B cell (primary cell): Measurements from ENCODE around the gene MAP4K4. TPM values are rescaled to one million over a fixed set of nuclear protein-coding genes. Genes with fewer than 3 reads are reported as not detected.

Experiments used
- ATAC-seq: fragments of 200-7000 bp; cut with Tn5 transposase; one replicate; pipeline ENCODE4 v1.10.0; 2021; ENCODE audit warnings: low read depth, mild to moderate bottlenecking, moderate number of reproducible peaks, moderate library complexity
- CTCF ChIA-PET: fragments of 350-600 bp; sonication (Branson Sonifier 250); formaldehyde crosslinking; loops from one replicate; lab custom pipeline; 2021; ENCODE audit warnings: antibody characterized with exemption, inconsistent platforms; lab: Charles Lee
- POLR2A ChIA-PET: fragments of 350-600 bp; sonication (Branson Sonifier 250); formaldehyde crosslinking; loops from one replicate; lab custom pipeline; 2021; ENCODE audit warnings: antibody characterized with exemption; lab: Charles Lee
- DNase-seq: peaks from one replicate; pipeline ENCODE4 v3.0.0; 2013
- H2AFZ ChIP-seq: 2 replicates; pipeline ENCODE4 v1.6.1; 2012; ENCODE audit warnings: mild to moderate bottlenecking, low read depth, low read length; ENCODE audit not compliant: insufficient read depth, poor library complexity, severe bottlenecking
- H3K27ac ChIP-seq, 2 donors: 1 replicate in 1 of 2; 2 replicates in 1 of 2; pipeline ENCODE4 v1.5.1; 2012 to 2013; ENCODE audit warnings: low read length in 2 of 2, mild to moderate bottlenecking in 2 of 2, moderate library complexity in 1 of 2
- H3K27me3 ChIP-seq, 4 experiments: fragments of 200-600 bp in 1 of 4; sonication (generic) in 1 of 4; replicated peaks in 1 of 4; 1 replicate in 2 of 4; 2 replicates in 2 of 4; pipeline versions ENCODE4 v1.6.1 to v1.7.0; 2013 to 2016; ENCODE audit warnings: low read length in 3 of 4, mild to moderate bottlenecking in 2 of 4, mixed read lengths in 1 of 4, moderate library complexity in 1 of 4; ENCODE audit not compliant: insufficient read depth in 4 of 4, control insufficient read depth in 3 of 4; ENCODE audit errors: control extremely low read depth in 1 of 4
- H3K36me3 ChIP-seq, 2 experiments: replicated peaks in 1 of 2; 1 replicate in 1 of 2; 2 replicates in 1 of 2; pipeline versions ENCODE4 v1.6.1 to v1.7.1; 2013; ENCODE audit warnings: low read length in 1 of 2; ENCODE audit not compliant: insufficient read depth in 2 of 2, control insufficient read depth in 1 of 2; ENCODE audit errors: control extremely low read depth in 1 of 2, extremely low read depth in 1 of 2
- H3K4me1 ChIP-seq, 2 donors: fragments of 200-600 bp in 1 of 2; sonication (generic) in 1 of 2; 1 replicate in 1 of 2; 2 replicates in 1 of 2; pipeline versions ENCODE4 v1.5.1 to v1.6.1; 2013 to 2017; ENCODE audit warnings: low read length in 2 of 2; ENCODE audit not compliant: control insufficient read depth in 2 of 2, insufficient read depth in 2 of 2
- H3K4me2 ChIP-seq: replicated peaks from 2 replicates; pipeline ENCODE3; 2012; ENCODE audit warnings: mild to moderate bottlenecking, low read depth, low read length; ENCODE audit not compliant: poor library complexity, severe bottlenecking
- H3K4me3 ChIP-seq, 5 experiments: fragments of 200-600 bp in 1 of 5; sonication (generic) in 1 of 5; 1 replicate in 3 of 5; 2 replicates in 2 of 5; pipeline versions ENCODE4 v1.5.1 to v1.7.0; 2011 to 2016; ENCODE audit warnings: low read length in 4 of 5, mild to moderate bottlenecking in 4 of 5, low read depth in 2 of 5, control low read depth in 1 of 5, moderate library complexity in 1 of 5; ENCODE audit not compliant: insufficient read depth in 1 of 5; ENCODE audit errors: control extremely low read depth in 1 of 5, extremely low read depth in 1 of 5
- H3K79me2 ChIP-seq: fragments of 200-600 bp; sonication (generic); one replicate; pipeline ENCODE4 v1.6.0; 2016; ENCODE audit warnings: low read length; ENCODE audit not compliant: control insufficient read depth, insufficient read depth
- H3K9ac ChIP-seq: fragments of 200-600 bp; sonication (generic); 2 replicates; pipeline ENCODE4 v1.6.1; 2017; ENCODE audit warnings: mild to moderate bottlenecking, low read length, moderate library complexity
- H3K9me3 ChIP-seq, 3 donors: one replicate each; pipeline versions ENCODE4 v1.6.1 to v1.7.1; 2013; ENCODE audit warnings: low read length in 2 of 3; ENCODE audit not compliant: control insufficient read depth in 2 of 3, insufficient read depth in 1 of 3; ENCODE audit errors: control extremely low read depth in 1 of 3
- H4K20me1 ChIP-seq: 2 replicates; pipeline ENCODE4 v1.6.0; 2012; ENCODE audit warnings: mild to moderate bottlenecking, low read length; ENCODE audit not compliant: insufficient read depth, control insufficient read depth, poor library complexity, severe bottlenecking
- H3K27ac Mint-ChIP-seq: one replicate; pipeline ENCODE4 v1.8.0; 2021; ENCODE audit warnings: mixed read lengths
- H3K27me3 Mint-ChIP-seq: one replicate; pipeline ENCODE4 v1.8.0; 2021; ENCODE audit warnings: mixed read lengths
- H3K4me1 Mint-ChIP-seq: one replicate; pipeline ENCODE4 v1.8.0; 2021; ENCODE audit warnings: mixed read lengths
- H3K4me3 Mint-ChIP-seq: one replicate; pipeline ENCODE4 v1.8.0; 2021; ENCODE audit warnings: mixed read lengths
- H3K9me3 Mint-ChIP-seq: one replicate; pipeline ENCODE4 v1.8.0; 2022; ENCODE audit warnings: mixed read lengths; ENCODE audit not compliant: insufficient read depth
- EZH2 ChIP-seq: IDR thresholded peaks from 2 replicates; pipeline ENCODE4 v1.6.1; 2012; ENCODE audit warnings: borderline replicate concordance, low read depth, mild to moderate bottlenecking, moderate library complexity, low read length; ENCODE audit not compliant: insufficient read depth, poor library complexity, severe bottlenecking
- WGBS: methylation state at CpG from one replicate; pipeline ENCODE4 v1.1.5; 2013; ENCODE audit warnings: missing lambda C conversion rate; ENCODE audit not compliant: insufficient coverage; 5-methylcytosine and 5-hydroxymethylcytosine counted together
- intact Hi-C: fragments of 100-400 bp; cut with micrococcal nuclease; formaldehyde crosslinking; loops from one replicate; pipeline ENCODE4 v1.10.0; 2022
- polyA plus RNA-seq: library from polyadenylated mRNA; depleted of rRNA; stranded (reverse); fragments of >200 nt; gene quantifications from 2 replicates; pipeline ENCODE4 v1.2.3, GENCODE V29; 2012
- total RNA-seq, 2 donors: library from RNA; stranded (reverse); fragments of 120-200 nt in 1 of 2; gene quantifications; 1 replicate in 1 of 2; 2 replicates in 1 of 2; pipeline versions ENCODE4 v1.2.3 to v1.2.4, GENCODE V29; 2013 to 2022
- TF ChIP-seq, protein P1 (sequence below): fragments of 200-600 bp; IDR thresholded peaks from one replicate; pipeline ENCODE4 v1.8.0; 2022; ENCODE audit warnings: antibody characterized with exemption, mild to moderate bottlenecking

Gene MAP4K4
- total and polyA plus RNA-seq, 2 donors (not counting 1 experiment from before 2014, with no cell fraction given): 54.8 to 280 TPM

DNA sequence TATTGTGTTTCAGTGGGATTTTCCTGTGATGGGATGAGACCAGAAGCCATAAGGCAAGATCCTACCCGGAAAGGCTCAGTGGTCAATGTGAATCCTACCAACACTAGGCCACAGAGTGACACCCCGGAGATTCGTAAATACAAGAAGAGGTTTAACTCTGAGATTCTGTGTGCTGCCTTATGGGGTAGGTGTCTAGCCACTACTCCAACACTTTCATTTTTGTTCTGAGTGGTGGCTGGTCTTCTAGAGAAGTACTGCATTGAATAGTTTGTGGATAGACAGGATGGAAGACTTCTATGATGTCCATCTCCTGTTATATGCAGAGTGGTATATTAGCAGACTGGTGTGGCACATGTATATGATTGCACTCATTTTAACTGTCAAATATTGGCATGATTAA, 176.6 kb downstream of the MAP4K4 start:
- H3K27ac ChIP-seq: no peak overlapping the region
- no CpG with 5 or more reads among the region's 3 CpGs for WGBS
- POLR2A ChIA-PET: no interaction called here
- no peak overlapping the region for H3K4me3 ChIP-seq
- intact Hi-C loops: no loop called here
- H3K27me3 ChIP-seq: no peaks in the 10 kb centered on the region
- DNase-seq: no peak
- Mint-ChIP-seq H3K4me1 (no peaks in the 10 kb centered on the region), H3K9me3 (no peaks in the 10 kb centered on the region), H3K27me3 (no peaks in the 10 kb centered on the region), H3K4me3 (no peak overlapping the region), H3K27ac (no peak overlapping the region)
- peaks cover 7 to 84% of the 10 kb centered on the region in 2 experiments for H3K36me3 ChIP-seq
- no peaks in the 10 kb centered on the region for H3K9me3 ChIP-seq
- H3K9ac ChIP-seq: no peak overlapping the region
- no peak overlapping the region for H3K4me2 ChIP-seq
- H3K79me2 ChIP-seq: no peaks in the 10 kb centered on the region
- no peak overlapping the region for H2AFZ ChIP-seq
- no peaks in the 10 kb centered on the region for H3K4me1 ChIP-seq
- no peak for TF ChIP-seq EZH2
- TF ChIP-seq, protein P1, sequence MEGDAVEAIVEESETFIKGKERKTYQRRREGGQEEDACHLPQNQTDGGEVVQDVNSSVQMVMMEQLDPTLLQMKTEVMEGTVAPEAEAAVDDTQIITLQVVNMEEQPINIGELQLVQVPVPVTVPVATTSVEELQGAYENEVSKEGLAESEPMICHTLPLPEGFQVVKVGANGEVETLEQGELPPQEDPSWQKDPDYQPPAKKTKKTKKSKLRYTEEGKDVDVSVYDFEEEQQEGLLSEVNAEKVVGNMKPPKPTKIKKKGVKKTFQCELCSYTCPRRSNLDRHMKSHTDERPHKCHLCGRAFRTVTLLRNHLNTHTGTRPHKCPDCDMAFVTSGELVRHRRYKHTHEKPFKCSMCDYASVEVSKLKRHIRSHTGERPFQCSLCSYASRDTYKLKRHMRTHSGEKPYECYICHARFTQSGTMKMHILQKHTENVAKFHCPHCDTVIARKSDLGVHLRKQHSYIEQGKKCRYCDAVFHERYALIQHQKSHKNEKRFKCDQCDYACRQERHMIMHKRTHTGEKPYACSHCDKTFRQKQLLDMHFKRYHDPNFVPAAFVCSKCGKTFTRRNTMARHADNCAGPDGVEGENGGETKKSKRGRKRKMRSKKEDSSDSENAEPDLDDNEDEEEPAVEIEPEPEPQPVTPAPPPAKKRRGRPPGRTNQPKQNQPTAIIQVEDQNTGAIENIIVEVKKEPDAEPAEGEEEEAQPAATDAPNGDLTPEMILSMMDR: no peak
- CTCF ChIA-PET: interaction anchor here (1.2 to 1.3 kb wide), 2 partner anchors 10 to 455 kb away, joined by 3 to 5 read pairs; no protein-coding TSS in a partner anchor
- H4K20me1 ChIP-seq: peaks cover 6% of the 10 kb centered on the region
- no peak for ATAC-seq

DNA sequence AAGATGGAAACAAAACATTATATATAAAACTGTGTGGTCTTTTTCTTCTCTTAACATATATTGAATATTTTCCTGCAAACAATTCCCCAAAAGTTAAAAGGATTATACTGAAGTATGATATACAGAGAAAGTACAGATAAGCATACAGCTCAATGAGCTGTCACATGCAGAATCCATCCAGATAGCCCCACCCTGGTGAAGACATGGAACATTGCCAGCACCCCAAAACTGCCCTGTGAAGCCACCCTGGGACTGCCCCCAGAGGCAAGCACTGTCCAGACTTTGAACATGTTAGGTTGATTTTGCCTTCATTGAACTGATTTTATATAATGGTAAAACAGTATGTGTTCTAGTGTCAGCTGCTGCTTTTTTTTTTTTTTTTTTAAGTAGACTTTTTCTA, 182.0 kb downstream of the MAP4K4 start:
- peaks cover 2% of the 10 kb centered on the region for H3K4me1 Mint-ChIP-seq
- no peak overlapping the region for H3K9ac ChIP-seq
- no peak overlapping the region for H3K27ac Mint-ChIP-seq
- ATAC-seq: no peak
- H3K27ac ChIP-seq: no peak overlapping the region
- CTCF ChIA-PET: interaction anchor here (0.9 to 1.2 kb wide), 2 partner anchors 13 to 19 kb away, joined by 3 to 4 read pairs; no protein-coding TSS in a partner anchor
- TF ChIP-seq, protein P1: no peak
- TF ChIP-seq EZH2: no peak
- intact Hi-C loops: no loop called here
- H3K9me3 Mint-ChIP-seq: no peaks in the 10 kb centered on the region
- H3K4me2 ChIP-seq: no peak overlapping the region
- no peaks in the 10 kb centered on the region for H3K79me2 ChIP-seq
- no peak overlapping the region for H3K4me3 Mint-ChIP-seq
- H2AFZ ChIP-seq: no peak overlapping the region
- peaks cover 13 to 76% of the 10 kb centered on the region in 2 experiments for H3K36me3 ChIP-seq
- POLR2A ChIA-PET: interaction anchor here (1.3 kb wide), 1 partner anchor 10 kb away, joined by 4 read pairs; no protein-coding TSS in a partner anchor
- no peaks in the 10 kb centered on the region for H3K4me1 ChIP-seq
- no peaks in the 10 kb centered on the region for H3K9me3 ChIP-seq
- H4K20me1 ChIP-seq: peaks cover 18% of the 10 kb centered on the region
- no peak for DNase-seq
- H3K27me3 Mint-ChIP-seq: no peaks in the 10 kb centered on the region
- no peaks in the 10 kb centered on the region for H3K27me3 ChIP-seq
- no peak overlapping the region for H3K4me3 ChIP-seq
